Mesenchymal stem cell (in vitro differentiated cells and primary cell): Measurements from ENCODE around the gene GRAMD1B.

ENCODE experiments used
- DNase-seq: peaks from one replicate; pipeline ENCODE4 v3.0.0-alpha.2; 2013
- H2AFZ ChIP-seq: one replicate; pipeline ENCODE4 v1.6.1; 2013; ENCODE audit warnings: low read depth, mild to moderate bottlenecking, control low read depth, inconsistent platforms, low read length, moderate library complexity
- H2AK5ac ChIP-seq: 2 replicates; pipeline ENCODE4 v1.6.1; 2013; ENCODE audit warnings: low read length, moderate library complexity, mild to moderate bottlenecking, inconsistent platforms; ENCODE audit not compliant: severe bottlenecking
- H2BK120ac ChIP-seq: one replicate; pipeline ENCODE4 v1.6.1; 2013; ENCODE audit warnings: low read depth, mild to moderate bottlenecking, inconsistent platforms, low read length, moderate library complexity
- H2BK12ac ChIP-seq, 2 experiments: one replicate each; pipeline ENCODE4 v1.6.1; 2013; ENCODE audit warnings: inconsistent platforms in 2 of 2, low read length in 2 of 2, mild to moderate bottlenecking in 2 of 2, moderate library complexity in 2 of 2, control low read depth in 1 of 2
- H2BK15ac ChIP-seq: one replicate; pipeline ENCODE4 v1.6.1; 2013; ENCODE audit warnings: mild to moderate bottlenecking, low read depth, inconsistent platforms; ENCODE audit not compliant: poor library complexity, severe bottlenecking
- H2BK5ac ChIP-seq: 2 replicates; pipeline ENCODE4 v1.6.1; 2013; ENCODE audit warnings: low read depth, mild to moderate bottlenecking, low read length, control low read depth, inconsistent platforms; ENCODE audit not compliant: poor library complexity, severe bottlenecking
- H3K14ac ChIP-seq, 2 experiments: one replicate each; pipeline ENCODE4 v1.6.1; 2013; ENCODE audit warnings: inconsistent platforms in 2 of 2, low read length in 2 of 2, control low read depth in 1 of 2, mild to moderate bottlenecking in 1 of 2, moderate library complexity in 1 of 2
- H3K18ac ChIP-seq, 2 experiments: one replicate each; pipeline ENCODE4 v1.6.1; 2013; ENCODE audit warnings: inconsistent platforms in 2 of 2, low read length in 2 of 2, control low read depth in 1 of 2, low read depth in 1 of 2, mild to moderate bottlenecking in 1 of 2
- H3K23ac ChIP-seq, 2 experiments: one replicate each; pipeline ENCODE4 v1.6.1; 2013; ENCODE audit warnings: inconsistent platforms in 2 of 2, low read length in 2 of 2, mild to moderate bottlenecking in 2 of 2, moderate library complexity in 2 of 2, control low read depth in 1 of 2
- H3K27ac ChIP-seq: 2 replicates; pipeline ENCODE4 v1.5.1; 2013; ENCODE audit warnings: mild to moderate bottlenecking, moderate library complexity, low read length, control low read depth, inconsistent platforms; ENCODE audit not compliant: poor library complexity, severe bottlenecking
- H3K27me3 ChIP-seq, 2 experiments: 2 replicates each; pipeline versions ENCODE4 v1.6.1 to v1.7.0; 2013; ENCODE audit warnings: low read length in 2 of 2, mild to moderate bottlenecking in 2 of 2, moderate library complexity in 2 of 2, control low read depth in 1 of 2, inconsistent platforms in 1 of 2; ENCODE audit not compliant: control insufficient read depth in 1 of 2, insufficient read depth in 1 of 2
- H3K36me3 ChIP-seq, 2 experiments: 2 replicates each; pipeline versions ENCODE4 v1.6.1 to v1.7.0; 2013; ENCODE audit warnings: low read length in 2 of 2, control low read depth in 1 of 2, inconsistent platforms in 1 of 2, low read depth in 1 of 2, mild to moderate bottlenecking in 1 of 2; ENCODE audit not compliant: insufficient read depth in 2 of 2, control insufficient read depth in 1 of 2
- H3K4ac ChIP-seq, 2 experiments: one replicate each; pipeline ENCODE4 v1.6.1; 2013; ENCODE audit warnings: inconsistent platforms in 2 of 2, low read length in 2 of 2, mild to moderate bottlenecking in 2 of 2, moderate library complexity in 2 of 2, control low read depth in 1 of 2, low read depth in 1 of 2
- H3K4me1 ChIP-seq: 2 replicates; pipeline ENCODE4 v1.6.1; 2013; ENCODE audit warnings: low read depth, low read length, control low read depth; ENCODE audit not compliant: control insufficient read depth, insufficient read depth
- H3K4me2 ChIP-seq: 2 replicates; pipeline ENCODE4 v1.6.1; 2013; ENCODE audit warnings: low read length, mild to moderate bottlenecking, inconsistent platforms; ENCODE audit not compliant: poor library complexity, severe bottlenecking
- H3K4me3 ChIP-seq, 2 experiments: 2 replicates each; pipeline versions ENCODE4 v1.5.1 to v1.7.0; 2013; ENCODE audit warnings: low read length in 2 of 2, mild to moderate bottlenecking in 2 of 2, control low read depth in 1 of 2, low read depth in 1 of 2; ENCODE audit not compliant: insufficient read depth in 1 of 2
- H3K79me1 ChIP-seq: replicated peaks from 2 replicates; pipeline ENCODE4 v1.6.1; 2013; ENCODE audit warnings: mild to moderate bottlenecking, control low read depth, low read length, inconsistent platforms; ENCODE audit not compliant: poor library complexity, severe bottlenecking
- H3K9ac ChIP-seq: 2 replicates; pipeline ENCODE4 v1.7.0; 2013; ENCODE audit warnings: mild to moderate bottlenecking, low read length, moderate library complexity
- H3K9me3 ChIP-seq: 2 replicates; pipeline ENCODE4 v1.7.0; 2013; ENCODE audit warnings: mild to moderate bottlenecking, low read length; ENCODE audit not compliant: control insufficient read depth
- H4K8ac ChIP-seq: one replicate; pipeline ENCODE4 v1.6.1; 2013; ENCODE audit warnings: inconsistent platforms, mild to moderate bottlenecking, low read length, moderate library complexity
- H4K91ac ChIP-seq: one replicate; pipeline ENCODE4 v1.6.1; 2013; ENCODE audit warnings: mild to moderate bottlenecking, low read length, inconsistent platforms
- WGBS: methylation state at CpG from one replicate; pipeline ENCODE4 v1.1.7; 2013; ENCODE audit warnings: mixed read lengths; 5-methylcytosine and 5-hydroxymethylcytosine counted together

GRAMD1B gene

DNA sequence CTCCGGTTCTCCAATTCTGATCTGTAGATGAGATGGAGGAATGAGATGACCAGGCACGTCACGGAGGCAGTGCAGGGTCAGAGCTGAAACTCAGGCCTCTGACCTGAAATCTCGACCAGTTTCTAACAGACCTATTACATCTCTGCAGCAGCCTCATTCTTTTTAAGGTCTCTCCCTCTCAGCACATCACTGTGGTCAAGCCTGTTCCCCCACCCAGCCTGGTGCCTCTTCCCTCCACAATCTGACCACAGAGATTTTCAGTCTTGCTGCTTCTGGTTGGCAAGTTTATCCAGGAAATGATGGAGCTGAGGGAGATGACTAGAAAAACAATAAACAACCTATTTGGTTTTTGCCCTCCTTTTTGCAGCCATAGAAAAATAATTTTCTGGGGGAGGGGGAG is 9.5 kb downstream of the GRAMD1B start:
- Histone ChIP-seq H3K36me3 (no peaks in the 10 kb centered on the region), H3K9me3 (no peaks in the 10 kb centered on the region), H3K27me3 (no peaks in the 10 kb centered on the region), H3K9ac (no peak overlapping the region), H3K14ac (no peak overlapping the region), H3K4me1 (no peaks in the 10 kb centered on the region), H2AFZ (no peak overlapping the region), H4K8ac (no peak overlapping the region), H3K79me1 (no peaks in the 10 kb centered on the region), H3K4ac (no peak overlapping the region), H2BK120ac (no peak overlapping the region), H3K4me2 (no peak overlapping the region), H2BK5ac (no peak overlapping the region), H3K18ac (no peak overlapping the region), H3K23ac (no peak overlapping the region), H2AK5ac (no peak overlapping the region), H3K4me3 (no peak overlapping the region), H2BK12ac (no peak overlapping the region), H4K91ac (no peak overlapping the region), H2BK15ac (no peak overlapping the region), H3K27ac (no peak overlapping the region)
- DNase-seq, result no peak
- 70% methylated on average over 4 of the region's 4 CpGs for WGBS

DNA sequence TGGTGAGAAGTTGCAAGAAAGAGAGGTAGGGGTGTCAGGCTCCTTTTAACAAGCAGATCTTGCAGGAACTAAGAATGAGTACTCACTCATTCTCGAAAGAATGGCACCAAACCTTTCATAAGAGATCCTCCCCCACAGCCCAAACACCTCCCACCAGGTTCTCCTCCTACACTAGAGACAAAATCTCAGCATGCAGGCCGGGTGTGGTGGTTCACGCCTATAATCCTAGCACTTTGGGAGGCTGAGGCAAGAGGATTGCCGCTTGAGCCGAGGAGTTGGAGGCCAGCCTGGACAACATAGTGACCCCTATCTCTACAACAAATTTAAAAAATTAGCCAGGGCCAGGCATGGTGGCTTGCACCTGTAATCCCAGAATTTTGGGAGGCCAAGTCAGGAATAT is 11.1 kb downstream of the GRAMD1B start:
- Histone ChIP-seq H3K27ac (no peak overlapping the region), H3K4me2 (no peak overlapping the region), H2AFZ (no peak overlapping the region), H3K9me3 (no peaks in the 10 kb centered on the region), H3K4ac (no peak overlapping the region), H2AK5ac (no peak overlapping the region), H2BK15ac (no peak overlapping the region), H2BK120ac (no peak overlapping the region), H4K91ac (no peak overlapping the region), H3K9ac (no peak overlapping the region), H4K8ac (no peak overlapping the region), H3K23ac (no peak overlapping the region), H3K27me3 (no peaks in the 10 kb centered on the region), H3K14ac (no peak overlapping the region), H3K4me1 (no peaks in the 10 kb centered on the region), H2BK12ac (no peak overlapping the region), H3K4me3 (no peak overlapping the region), H3K18ac (no peak overlapping the region), H3K36me3 (no peaks in the 10 kb centered on the region), H3K79me1 (no peaks in the 10 kb centered on the region), H2BK5ac (no peak overlapping the region)
- no peak for DNase-seq
- 90% methylated on average over 5 of the region's 5 CpGs for WGBS

DNA sequence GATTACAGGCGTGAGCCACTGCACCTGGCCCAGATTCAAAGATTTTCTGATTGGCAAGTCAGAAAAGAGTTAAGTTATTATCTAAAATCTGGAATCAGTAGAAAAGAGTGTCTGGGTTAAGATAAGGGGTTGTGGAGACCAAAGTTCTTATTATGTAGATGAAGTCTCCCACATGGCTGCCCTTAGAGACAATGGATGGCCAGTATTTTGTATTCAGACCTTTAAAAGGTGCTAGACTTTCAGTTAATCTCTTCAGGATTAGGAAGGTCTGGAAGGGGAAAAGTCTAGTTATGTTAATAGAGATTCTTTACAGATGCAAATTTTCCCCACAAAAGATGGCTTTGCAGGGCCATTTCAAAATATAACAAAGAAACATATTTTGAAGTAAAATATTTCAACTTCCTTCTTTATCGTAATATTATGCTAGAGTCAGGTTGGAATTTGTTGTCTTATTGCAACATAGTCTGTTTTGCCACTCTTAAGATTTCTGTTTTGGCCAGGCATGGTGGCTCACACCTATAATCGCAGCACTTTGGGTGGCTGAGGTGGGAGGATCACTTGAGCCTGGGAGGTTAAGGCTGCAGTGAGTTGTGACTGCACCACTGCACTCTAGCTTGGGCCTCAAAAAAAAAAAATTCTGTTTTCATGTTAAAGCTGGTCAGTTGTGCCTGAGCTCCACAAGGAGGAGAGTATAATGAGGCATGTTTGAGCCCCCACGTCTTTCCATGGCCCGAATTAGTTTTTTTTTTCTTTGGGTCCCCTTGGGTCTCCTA is 14.0 kb downstream of the GRAMD1B start:
- no peaks in the 10 kb centered on the region for H3K79me1 ChIP-seq
- H3K4me2 ChIP-seq, result no peak overlapping the region
- H3K4ac ChIP-seq, result no peak overlapping the region
- no peak overlapping the region for H2BK5ac ChIP-seq
- no peak overlapping the region for H4K8ac ChIP-seq
- no peak overlapping the region for H3K27ac ChIP-seq
- H2AK5ac ChIP-seq, result no peak overlapping the region
- no peak overlapping the region for H3K4me3 ChIP-seq
- 90% methylated on average over 5 of the region's 5 CpGs for WGBS
- no peak for DNase-seq
- H3K9ac ChIP-seq, result no peak overlapping the region
- H3K23ac ChIP-seq, result no peak overlapping the region
- H3K18ac ChIP-seq, result no peak overlapping the region
- no peak overlapping the region for H2BK12ac ChIP-seq
- no peaks in the 10 kb centered on the region for H3K36me3 ChIP-seq
- no peaks in the 10 kb centered on the region for H3K4me1 ChIP-seq
- H2AFZ ChIP-seq, result no peak overlapping the region
- H4K91ac ChIP-seq, result no peak overlapping the region
- no peaks in the 10 kb centered on the region for H3K27me3 ChIP-seq
- no peak overlapping the region for H2BK120ac ChIP-seq
- H3K9me3 ChIP-seq, result no peaks in the 10 kb centered on the region
- H2BK15ac ChIP-seq, result no peak overlapping the region
- no peak overlapping the region for H3K14ac ChIP-seq

DNA sequence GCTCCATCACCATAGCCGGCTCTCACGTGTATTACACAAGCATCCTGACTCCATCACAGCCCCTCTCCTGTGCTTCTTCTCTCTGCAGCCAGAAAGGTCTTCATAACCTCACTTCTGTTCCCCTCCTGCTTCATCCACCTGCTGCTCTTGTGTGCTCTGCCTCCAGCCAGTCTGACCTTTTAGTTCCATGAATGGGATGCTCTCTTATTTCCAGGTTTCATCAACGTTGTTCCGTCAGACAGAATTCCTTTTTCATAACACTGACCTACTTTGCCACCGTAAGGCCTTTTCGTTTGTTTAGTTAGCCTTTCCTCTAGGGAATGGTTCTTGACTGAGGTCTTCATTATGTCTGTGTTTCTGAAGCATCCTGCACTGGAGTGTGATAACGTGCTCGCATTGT is 18.8 kb downstream of the GRAMD1B start:
- no peak overlapping the region for H2AK5ac ChIP-seq
- no peak for DNase-seq
- H3K23ac ChIP-seq, result no peak overlapping the region
- no peaks in the 10 kb centered on the region for H3K9me3 ChIP-seq
- H3K27me3 ChIP-seq, result no peaks in the 10 kb centered on the region
- WGBS, result 82% methylated on average over 8 of the region's 8 CpGs
- no peak overlapping the region for H3K27ac ChIP-seq
- no peak overlapping the region for H2BK5ac ChIP-seq
- H2BK12ac ChIP-seq, result no peak overlapping the region
- no peak overlapping the region for H3K9ac ChIP-seq
- H2BK15ac ChIP-seq, result no peak overlapping the region
- no peak overlapping the region for H3K4ac ChIP-seq
- H3K4me1 ChIP-seq, result no peaks in the 10 kb centered on the region
- no peak overlapping the region for H3K4me3 ChIP-seq
- H3K14ac ChIP-seq, result no peak overlapping the region
- H4K91ac ChIP-seq, result no peak overlapping the region
- H3K79me1 ChIP-seq, result no peaks in the 10 kb centered on the region
- no peak overlapping the region for H2AFZ ChIP-seq
- H2BK120ac ChIP-seq, result no peak overlapping the region
- no peak overlapping the region for H4K8ac ChIP-seq
- H3K18ac ChIP-seq, result no peak overlapping the region
- no peaks in the 10 kb centered on the region for H3K36me3 ChIP-seq
- no peak overlapping the region for H3K4me2 ChIP-seq
